Neural cell (in vitro differentiated cells): ENCODE measurements around the gene GLRX2. TPM values are rescaled to one million over a fixed set of nuclear protein-coding genes. Genes with fewer than 3 reads are reported as not detected.

ENCODE experiments used
- H2AFZ ChIP-seq: fragments of 200-600, 300-800 bp; sonication (generic), shearing (Covaris generic); 2 replicates; pipeline ENCODE4 v1.6.0; 2014; ENCODE audit warnings: low read depth, mild to moderate bottlenecking, antibody characterized with exemption, low read length, moderate library complexity
- H3F3A ChIP-seq: fragments of 200-600 bp; shearing (Covaris generic); 2 replicates; pipeline ENCODE4 v1.6.1; 2016; ENCODE audit warnings: mild to moderate bottlenecking, moderate library complexity, mixed read lengths, antibody characterized with exemption, low read length; ENCODE audit not compliant: insufficient read depth, poor library complexity, severe bottlenecking
- H3K27ac ChIP-seq: fragments of 200-600, 300-800 bp; sonication (generic), shearing (Covaris generic); 2 replicates; pipeline ENCODE4 v1.5.1; 2014; ENCODE audit warnings: mild to moderate bottlenecking, low read length, moderate library complexity
- H3K27me3 ChIP-seq: fragments of 300-800, 200-600 bp; sonication (generic), shearing (Covaris generic); 2 replicates; pipeline ENCODE4 v1.6.0; 2014; ENCODE audit warnings: mild to moderate bottlenecking, low read depth, low read length, moderate library complexity; ENCODE audit not compliant: insufficient read depth
- H3K36me3 ChIP-seq: fragments of 300-800, 200-600 bp; sonication (generic), shearing (Covaris generic); 2 replicates; pipeline ENCODE4 v1.5.1; 2014; ENCODE audit warnings: mild to moderate bottlenecking, antibody characterized with exemption, low read length, moderate library complexity; ENCODE audit not compliant: insufficient read depth
- H3K4me2 ChIP-seq: fragments of 300-800, 200-600 bp; sonication (generic), shearing (Covaris generic); 2 replicates; pipeline ENCODE4 v1.6.0; 2014; ENCODE audit warnings: mild to moderate bottlenecking, low read length
- H3K4me3 ChIP-seq: fragments of 300-800, 200-600 bp; sonication (generic), shearing (Covaris generic); 2 replicates; pipeline ENCODE4 v1.5.1; 2014; ENCODE audit warnings: mild to moderate bottlenecking, low read length, moderate library complexity
- H3K79me2 ChIP-seq: fragments of 200-600 bp; shearing (Covaris generic); replicated peaks from 2 replicates; pipeline ENCODE4 v1.6.0; 2014; ENCODE audit warnings: mild to moderate bottlenecking, low read length, moderate library complexity; ENCODE audit not compliant: insufficient read depth
- H3K9ac ChIP-seq: fragments of 300-800, 200-600 bp; sonication (generic), shearing (Covaris generic); 2 replicates; pipeline ENCODE4 v1.6.1; 2016; ENCODE audit warnings: mild to moderate bottlenecking, low read length, mixed read lengths
- H3K9me2 ChIP-seq: fragments of 200-600 bp; shearing (Covaris generic); 2 replicates; pipeline ENCODE4 v1.6.1; 2016; ENCODE audit warnings: mild to moderate bottlenecking, low read length, mixed read lengths; ENCODE audit not compliant: insufficient read depth
- H3K9me3 ChIP-seq: fragments of 200-600, 300-800 bp; sonication (generic), shearing (Covaris generic); 2 replicates; pipeline ENCODE4 v1.6.1; 2016; ENCODE audit warnings: mild to moderate bottlenecking, mixed run types, low read length, moderate library complexity, mixed read lengths
- H4K20me1 ChIP-seq: fragments of 200-600 bp; shearing (Covaris generic); 2 replicates; pipeline ENCODE4 v1.6.1; 2016; ENCODE audit warnings: mild to moderate bottlenecking, mixed run types; ENCODE audit not compliant: insufficient read depth
- CTCF ChIP-seq: fragments of 450-650 bp; IDR thresholded peaks from 2 replicates; pipeline ENCODE4 v1.5.1; 2014; ENCODE audit warnings: antibody characterized with exemption, mild to moderate bottlenecking, moderate library complexity; ENCODE audit not compliant: poor library complexity, severe bottlenecking
- EP300 ChIP-seq: fragments of 450-650 bp; conservative IDR thresholded peaks from 2 replicates; pipeline ENCODE4 v1.6.1; 2014; ENCODE audit warnings: antibody characterized with exemption, mild to moderate bottlenecking, moderate library complexity; ENCODE audit not compliant: poor library complexity, severe bottlenecking
- EZH2 ChIP-seq: fragments of 200-600, 300-800 bp; shearing (Covaris generic), sonication (generic); IDR thresholded peaks from 2 replicates; pipeline ENCODE4 v1.6.1; 2014; ENCODE audit warnings: antibody characterized with exemption, low read length, borderline replicate concordance, mild to moderate bottlenecking; ENCODE audit not compliant: insufficient read depth, poor library complexity, severe bottlenecking
- MXI1 ChIP-seq: fragments of 450-650 bp; conservative IDR thresholded peaks from 2 replicates; pipeline ENCODE4 v1.6.1; 2014; ENCODE audit warnings: antibody characterized with exemption, mild to moderate bottlenecking; ENCODE audit not compliant: poor library complexity, severe bottlenecking
- POLR2AphosphoS5 ChIP-seq: IDR thresholded peaks from 2 replicates; pipeline ENCODE4 v1.6.1; 2012
- RAD21 ChIP-seq: fragments of 450-650 bp; conservative IDR thresholded peaks from 2 replicates; pipeline ENCODE4 v1.6.1; 2014; ENCODE audit warnings: antibody characterized with exemption, mild to moderate bottlenecking, moderate library complexity
- REST ChIP-seq: IDR thresholded peaks from 2 replicates; pipeline ENCODE4 v1.6.1; 2012; ENCODE audit warnings: borderline replicate concordance
- SMC3 ChIP-seq: fragments of 450-650 bp; conservative IDR thresholded peaks from 2 replicates; pipeline ENCODE4 v1.6.1; 2014; ENCODE audit warnings: antibody characterized with exemption, mild to moderate bottlenecking, moderate library complexity; ENCODE audit not compliant: poor library complexity
- TAF1 ChIP-seq: IDR thresholded peaks from 2 replicates; pipeline ENCODE4 v1.6.1; 2012; ENCODE audit warnings: low read depth
- polyA plus RNA-seq: library from polyadenylated mRNA; depleted of rRNA; stranded (reverse); fragments of >200 nt; gene quantifications from 2 replicates; pipeline ENCODE4 v1.2.3, GENCODE V29; 2014

Gene GLRX2
- polyA plus RNA-seq, 1 donor from 2014 or later: 6.6 TPM

GRCh38 chr1:193110246-193110645, 5.0 kb upstream of the GLRX2 start:
- Histone ChIP-seq H3K9ac (no peak overlapping the region), H3K4me2 (no peak overlapping the region)

GRCh38 chr1:193109619-193110018, 4.4 kb upstream of the GLRX2 start:
- no peak overlapping the region for H3K27ac ChIP-seq
- H3K9me2 ChIP-seq: no peaks in the 10 kb centered on the region
- no peak overlapping the region for H3K4me2 ChIP-seq
- no peak overlapping the region for H3K9ac ChIP-seq
- H4K20me1 ChIP-seq: no peaks in the 10 kb centered on the region
- H3K9me3 ChIP-seq: no peaks in the 10 kb centered on the region
- H3K36me3 ChIP-seq: no peaks in the 10 kb centered on the region
- H3K4me3 ChIP-seq: no peak overlapping the region
- H2AFZ ChIP-seq: no peak overlapping the region
- no peaks in the 10 kb centered on the region for H3K79me2 ChIP-seq
- peaks cover 5% of the 10 kb centered on the region for H3F3A ChIP-seq
- no peaks in the 10 kb centered on the region for H3K27me3 ChIP-seq
- TF ChIP-seq EZH2 (no peak), SMC3 (no peak), MXI1 (no peak), CTCF (no peak), EP300 (no peak), REST (no peak), POLR2AphosphoS5 (no peak), RAD21 (no peak)

More at GRCh38 chr1:193110246-193110645, 5.0 kb upstream of the GLRX2 start:
- Histone ChIP-seq H3K27ac (no peak overlapping the region), H3K9me3 (no peaks in the 10 kb centered on the region), H3K4me3 (no peak overlapping the region), H3K79me2 (no peaks in the 10 kb centered on the region), H3K9me2 (no peaks in the 10 kb centered on the region), H3K36me3 (no peaks in the 10 kb centered on the region), H4K20me1 (no peaks in the 10 kb centered on the region), H3F3A (peaks cover 5% of the 10 kb centered on the region), H3K27me3 (no peaks in the 10 kb centered on the region), H2AFZ (no peak overlapping the region)
- no peak for TF ChIP-seq MXI1
- no peak for TF ChIP-seq TAF1
- no peak for TF ChIP-seq CTCF
- no peak for TF ChIP-seq REST
- TF ChIP-seq SMC3: no peak
